ENCODE measurements around the gene NARS2. TPM values are rescaled to one million over a fixed set of nuclear protein-coding genes. Genes with fewer than 3 reads are reported as not detected.
A peak's percentile ranks its signal among the peaks of the same experiment; 100 is the strongest.

NARS2 gene
- total RNA-seq, 1 donor from 2014 or later: 15.6 TPM

DNA sequence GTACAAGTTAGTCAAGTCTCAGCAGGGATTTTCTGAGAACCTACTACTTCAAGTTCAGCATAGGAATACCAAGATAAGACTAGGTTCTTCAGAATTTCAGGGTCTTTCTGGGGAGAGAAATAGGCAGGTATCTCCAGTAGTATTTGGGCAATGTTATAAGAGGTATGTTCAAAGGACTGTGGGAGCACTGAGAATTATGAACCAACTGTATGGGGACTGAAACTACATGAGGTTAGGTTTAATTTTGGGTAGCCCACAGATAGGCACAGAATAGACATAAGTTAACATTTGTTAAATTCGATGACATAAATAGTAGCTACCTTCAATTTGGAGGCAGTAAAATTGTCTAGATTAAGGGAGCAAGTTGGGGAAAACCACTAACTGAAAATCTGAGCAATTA, 147.8 kb downstream of the NARS2 start:
- Histone ChIP-seq H3K4me3 (no peak overlapping the region), H3K27ac (no peak overlapping the region), H3K9me3 (no peaks in the 10 kb centered on the region), H3K4me1 (peaks cover 13% of the 10 kb centered on the region), H3K27me3 (ENCODE audit: low read depth) (no peaks in the 10 kb centered on the region), H3K36me3 (no peaks in the 10 kb centered on the region)
- TF ChIP-seq, protein P1, sequence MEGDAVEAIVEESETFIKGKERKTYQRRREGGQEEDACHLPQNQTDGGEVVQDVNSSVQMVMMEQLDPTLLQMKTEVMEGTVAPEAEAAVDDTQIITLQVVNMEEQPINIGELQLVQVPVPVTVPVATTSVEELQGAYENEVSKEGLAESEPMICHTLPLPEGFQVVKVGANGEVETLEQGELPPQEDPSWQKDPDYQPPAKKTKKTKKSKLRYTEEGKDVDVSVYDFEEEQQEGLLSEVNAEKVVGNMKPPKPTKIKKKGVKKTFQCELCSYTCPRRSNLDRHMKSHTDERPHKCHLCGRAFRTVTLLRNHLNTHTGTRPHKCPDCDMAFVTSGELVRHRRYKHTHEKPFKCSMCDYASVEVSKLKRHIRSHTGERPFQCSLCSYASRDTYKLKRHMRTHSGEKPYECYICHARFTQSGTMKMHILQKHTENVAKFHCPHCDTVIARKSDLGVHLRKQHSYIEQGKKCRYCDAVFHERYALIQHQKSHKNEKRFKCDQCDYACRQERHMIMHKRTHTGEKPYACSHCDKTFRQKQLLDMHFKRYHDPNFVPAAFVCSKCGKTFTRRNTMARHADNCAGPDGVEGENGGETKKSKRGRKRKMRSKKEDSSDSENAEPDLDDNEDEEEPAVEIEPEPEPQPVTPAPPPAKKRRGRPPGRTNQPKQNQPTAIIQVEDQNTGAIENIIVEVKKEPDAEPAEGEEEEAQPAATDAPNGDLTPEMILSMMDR (IDR thresholded peaks at IDR 0.05): no peak
- intact Hi-C loops (cut with DNase I): no loop called here
- no peak for ATAC-seq
- no peak for DNase-seq

DNA sequence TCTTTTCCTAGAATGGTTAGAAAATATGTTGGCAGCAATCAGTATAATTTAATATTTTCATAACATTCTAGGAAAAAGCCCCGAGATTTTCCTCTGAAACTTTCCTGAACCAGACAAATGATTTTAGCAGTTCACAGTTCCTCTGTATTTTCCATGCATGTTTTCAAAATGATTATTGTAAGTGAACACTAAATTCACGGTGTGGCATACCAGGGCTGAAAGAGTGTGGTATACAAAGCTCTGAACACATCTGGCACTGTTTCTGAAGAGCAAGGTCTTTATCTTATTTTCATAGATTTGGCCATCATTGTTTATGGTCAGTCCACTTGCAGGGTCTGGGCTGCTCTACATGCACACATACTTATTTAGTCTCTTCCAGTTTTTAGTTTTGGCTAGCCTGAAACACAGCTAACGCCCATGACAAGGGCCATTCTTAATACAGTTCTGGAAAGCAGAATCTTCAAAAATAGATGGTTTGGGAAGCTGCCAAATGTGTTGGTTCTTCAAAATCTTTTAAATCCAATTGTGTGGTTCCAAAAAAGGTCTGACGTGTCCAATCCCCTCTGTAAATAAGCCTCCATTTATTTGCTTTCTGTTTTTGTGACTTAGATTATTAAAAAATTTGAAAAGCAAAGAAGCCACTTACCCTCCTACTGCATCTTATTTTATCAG, 149.1 kb downstream of the NARS2 start:
- intact Hi-C loops (cut with DNase I): no loop called here
- H3K27ac ChIP-seq: peak overlapping the region; percentile 54
- H3K36me3 ChIP-seq: no peaks in the 10 kb centered on the region
- no peaks in the 10 kb centered on the region for H3K27me3 ChIP-seq (ENCODE audit: low read depth)
- ATAC-seq (no peak), DNase-seq (no peak)
- TF ChIP-seq, protein P1 (IDR thresholded peaks at IDR 0.05): no peak
- no peak overlapping the region for H3K4me3 ChIP-seq
- H3K9me3 ChIP-seq: no peaks in the 10 kb centered on the region
- peaks cover 18% of the 10 kb centered on the region for H3K4me1 ChIP-seq

DNA sequence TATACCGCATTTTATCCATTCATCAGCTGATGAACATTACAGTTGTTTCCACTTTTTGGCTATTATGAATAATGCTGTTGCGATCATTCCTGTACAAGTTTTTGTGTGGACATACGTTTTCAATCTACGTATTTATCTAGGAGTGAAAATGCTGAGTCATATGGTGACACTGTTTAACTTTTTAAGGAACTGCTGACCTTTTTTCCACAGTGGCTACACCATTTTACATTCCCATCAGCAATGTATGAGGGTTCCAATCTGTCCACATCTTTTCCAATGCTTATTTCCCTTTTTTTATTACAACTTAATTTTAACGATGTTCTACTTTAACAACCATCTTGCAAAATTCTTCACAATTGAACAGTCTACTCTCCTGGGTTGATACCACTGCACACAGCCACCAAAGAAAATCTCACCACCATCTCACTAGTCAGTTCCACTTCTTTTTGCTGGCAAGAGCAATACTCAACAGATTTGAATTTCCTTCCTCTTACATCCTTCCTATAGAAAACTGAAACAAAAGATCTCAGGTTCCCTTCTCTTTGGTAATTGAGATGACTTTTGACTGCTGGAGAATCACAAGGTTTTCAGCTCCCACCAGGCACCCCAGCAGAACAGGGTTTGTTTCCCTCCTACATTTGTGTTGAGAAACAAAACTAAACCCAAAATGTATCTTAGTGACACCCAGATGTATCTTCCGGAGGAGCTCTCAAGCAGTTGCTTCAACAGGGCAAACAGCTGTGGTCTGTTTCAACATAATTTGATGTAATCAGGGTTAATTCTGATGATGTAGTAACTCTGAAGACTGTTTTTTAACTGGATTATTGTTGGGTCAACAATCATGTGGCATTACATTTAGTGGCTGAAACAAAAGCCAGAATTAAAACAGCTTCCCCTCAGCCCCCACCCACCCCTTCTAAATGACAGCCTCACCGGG, 150.1 kb downstream of the NARS2 start:
- intact Hi-C loops (cut with DNase I): no loop called here
- Histone ChIP-seq H3K4me3 (no peak overlapping the region), H3K27me3 (ENCODE audit: low read depth) (no peaks in the 10 kb centered on the region), H3K36me3 (no peaks in the 10 kb centered on the region), H3K27ac (peak overlapping the region; percentile 54), H3K9me3 (no peaks in the 10 kb centered on the region), H3K4me1 (peaks cover 27% of the 10 kb centered on the region)
- peak; percentile 23 to 67 for ATAC-seq
- TF ChIP-seq, protein P1 (IDR thresholded peaks at IDR 0.05): no peak
- DNase-seq: no peak

DNA sequence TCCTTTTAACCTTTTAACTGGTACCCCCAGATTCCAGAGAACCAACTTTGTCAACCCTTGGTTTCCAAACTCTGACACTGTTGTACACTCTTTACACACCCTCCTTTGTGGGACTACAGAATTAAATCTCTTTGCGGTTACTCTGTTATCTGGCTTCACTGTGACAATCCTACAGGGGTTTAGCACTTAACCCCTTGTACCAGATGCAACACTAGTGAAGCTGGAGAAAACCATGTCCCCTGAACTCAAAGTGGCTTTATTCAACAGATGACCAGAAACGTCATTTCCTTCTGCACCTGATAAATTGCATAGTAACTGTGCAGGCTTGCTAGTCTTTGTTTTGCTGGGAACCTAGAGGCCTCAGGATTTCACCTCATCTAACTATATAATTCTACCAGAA, 151.4 kb downstream of the NARS2 start:
- no peaks in the 10 kb centered on the region for H3K27me3 ChIP-seq (ENCODE audit: low read depth)
- DNase-seq: no peak
- intact Hi-C loops (cut with DNase I): no loop called here
- H3K27ac ChIP-seq: no peak overlapping the region
- TF ChIP-seq, protein P1 (IDR thresholded peaks at IDR 0.05): no peak
- no peak for ATAC-seq
- H3K4me1 ChIP-seq: peaks cover 41% of the 10 kb centered on the region
- no peak overlapping the region for H3K4me3 ChIP-seq
- H3K36me3 ChIP-seq: no peaks in the 10 kb centered on the region
- no peaks in the 10 kb centered on the region for H3K9me3 ChIP-seq

DNA sequence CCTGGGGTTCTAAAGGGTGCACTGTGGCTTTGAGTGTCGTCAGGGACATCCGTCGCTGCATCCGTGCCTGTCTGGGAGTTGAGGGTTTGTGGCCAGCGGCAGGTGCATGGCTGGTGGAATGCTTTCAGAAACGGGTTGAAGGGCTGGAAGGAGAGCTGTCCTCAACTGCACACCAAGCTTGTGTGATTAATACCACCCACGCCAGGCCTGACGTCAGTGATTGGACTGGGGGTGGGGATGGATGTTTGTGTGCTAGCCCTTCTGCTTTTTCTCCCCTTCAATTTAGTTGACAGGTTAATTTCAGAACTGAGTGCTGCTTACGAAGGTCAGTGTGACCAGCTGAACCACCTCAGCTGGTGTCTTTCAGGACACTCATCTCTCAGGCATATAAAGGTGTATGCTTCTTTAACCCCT, 153.9 kb downstream of the NARS2 start:
- DNase-seq: peak; percentile 84
- intact Hi-C loops (cut with DNase I): no loop called here

More for the DNA sequence above, 153.9 kb downstream of the NARS2 start:
- Histone ChIP-seq H3K4me1 (peaks cover 42% of the 10 kb centered on the region), H3K27me3 (ENCODE audit: low read depth) (no peaks in the 10 kb centered on the region), H3K4me3 (no peak overlapping the region), H3K27ac (no peak overlapping the region), H3K36me3 (no peaks in the 10 kb centered on the region), H3K9me3 (no peaks in the 10 kb centered on the region)
- TF ChIP-seq, protein P1 (IDR thresholded peaks at IDR 0.05): no peak
- ATAC-seq: no peak
